NB4 (cell line): ENCODE data around the gene PSMC5.

ENCODE experiments used
- POLR2A ChIP-seq: IDR thresholded peaks from 2 replicates; pipeline ENCODE4 v1.6.1; 2011; ENCODE audit warnings: mild to moderate bottlenecking; ENCODE audit not compliant: insufficient read length; ENCODE audit errors: extremely low read depth
- TF ChIP-seq, protein P1 (sequence below): IDR thresholded peaks from one replicate; pipeline ENCODE4 v1.5.1; 2012; ENCODE audit warnings: low read depth, low read length

DNA sequence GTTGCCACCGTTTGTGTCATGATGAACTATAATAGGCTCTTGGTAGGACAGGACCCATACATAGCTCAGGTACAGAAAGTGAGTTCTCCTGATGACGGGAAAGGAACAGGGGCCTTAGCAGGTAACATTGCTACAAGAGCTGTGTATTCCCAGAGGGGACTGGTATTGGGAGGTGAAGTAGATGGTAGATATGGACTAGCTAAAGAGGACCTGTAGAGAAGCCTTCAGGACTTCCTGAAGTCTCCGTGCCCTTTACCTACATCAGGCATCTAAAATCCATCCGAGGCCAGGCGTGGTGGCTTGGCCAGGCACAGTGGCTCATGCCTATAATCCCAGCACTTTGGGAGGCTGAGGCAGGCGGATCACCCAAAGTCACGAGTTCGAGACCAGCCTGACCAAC is 28.0 kb downstream of the PSMC5 start:
- TF ChIP-seq, protein P1, sequence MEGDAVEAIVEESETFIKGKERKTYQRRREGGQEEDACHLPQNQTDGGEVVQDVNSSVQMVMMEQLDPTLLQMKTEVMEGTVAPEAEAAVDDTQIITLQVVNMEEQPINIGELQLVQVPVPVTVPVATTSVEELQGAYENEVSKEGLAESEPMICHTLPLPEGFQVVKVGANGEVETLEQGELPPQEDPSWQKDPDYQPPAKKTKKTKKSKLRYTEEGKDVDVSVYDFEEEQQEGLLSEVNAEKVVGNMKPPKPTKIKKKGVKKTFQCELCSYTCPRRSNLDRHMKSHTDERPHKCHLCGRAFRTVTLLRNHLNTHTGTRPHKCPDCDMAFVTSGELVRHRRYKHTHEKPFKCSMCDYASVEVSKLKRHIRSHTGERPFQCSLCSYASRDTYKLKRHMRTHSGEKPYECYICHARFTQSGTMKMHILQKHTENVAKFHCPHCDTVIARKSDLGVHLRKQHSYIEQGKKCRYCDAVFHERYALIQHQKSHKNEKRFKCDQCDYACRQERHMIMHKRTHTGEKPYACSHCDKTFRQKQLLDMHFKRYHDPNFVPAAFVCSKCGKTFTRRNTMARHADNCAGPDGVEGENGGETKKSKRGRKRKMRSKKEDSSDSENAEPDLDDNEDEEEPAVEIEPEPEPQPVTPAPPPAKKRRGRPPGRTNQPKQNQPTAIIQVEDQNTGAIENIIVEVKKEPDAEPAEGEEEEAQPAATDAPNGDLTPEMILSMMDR, result no peak
- TF ChIP-seq POLR2A, result no peak
